NB4 (cell line): ENCODE measurements around the gene C1orf232.

Experiments used
- DNase-seq: peaks from one replicate; pipeline ENCODE4 v3.0.0; 2010; ENCODE audit warnings: low read depth
- H3K4me3 ChIP-seq: one replicate; pipeline ENCODE4 v1.5.1; 2011; ENCODE audit warnings: mild to moderate bottlenecking, low read depth, low read length, moderate library complexity
- MYC ChIP-seq: IDR thresholded peaks from 2 replicates; pipeline ENCODE4 v1.6.1; 2011; ENCODE audit warnings: low read depth, low read length
- POLR2A ChIP-seq: IDR thresholded peaks from 2 replicates; pipeline ENCODE4 v1.6.1; 2011; ENCODE audit warnings: mild to moderate bottlenecking; ENCODE audit not compliant: insufficient read length; ENCODE audit errors: extremely low read depth
- TF ChIP-seq, protein P1 (sequence below): IDR thresholded peaks from 2 replicates; pipeline ENCODE4 v1.6.1; 2011; ENCODE audit warnings: low read depth, low read length
- TF ChIP-seq, protein P2 (sequence below): IDR thresholded peaks from one replicate; pipeline ENCODE4 v1.5.1; 2012; ENCODE audit warnings: low read depth, low read length

The C1orf232 gene

DNA sequence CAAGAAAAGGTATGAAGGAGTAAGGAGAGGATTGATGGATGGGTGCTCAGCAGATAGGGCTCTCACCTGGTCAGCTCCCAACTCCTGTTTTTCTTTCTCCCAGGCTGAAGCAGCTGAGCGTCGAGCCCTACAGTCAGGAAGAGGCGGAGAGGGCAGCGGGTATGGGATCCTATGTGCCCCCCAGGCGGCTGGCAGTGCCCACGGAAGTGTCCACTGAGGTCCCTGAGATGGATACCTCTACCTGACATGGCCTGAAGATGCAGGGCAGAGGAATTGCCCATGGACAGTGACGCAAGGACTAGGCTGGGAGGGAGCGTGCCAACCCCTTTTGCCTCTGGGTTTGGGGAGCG lies 1.7 kb upstream of the C1orf232 start:
- peak overlapping the region; percentile 91 for H3K4me3 ChIP-seq
- TF ChIP-seq, protein P1, sequence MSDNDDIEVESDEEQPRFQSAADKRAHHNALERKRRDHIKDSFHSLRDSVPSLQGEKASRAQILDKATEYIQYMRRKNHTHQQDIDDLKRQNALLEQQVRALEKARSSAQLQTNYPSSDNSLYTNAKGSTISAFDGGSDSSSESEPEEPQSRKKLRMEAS: no peak
- TF ChIP-seq POLR2A (no peak), MYC (no peak)
- TF ChIP-seq, protein P2, sequence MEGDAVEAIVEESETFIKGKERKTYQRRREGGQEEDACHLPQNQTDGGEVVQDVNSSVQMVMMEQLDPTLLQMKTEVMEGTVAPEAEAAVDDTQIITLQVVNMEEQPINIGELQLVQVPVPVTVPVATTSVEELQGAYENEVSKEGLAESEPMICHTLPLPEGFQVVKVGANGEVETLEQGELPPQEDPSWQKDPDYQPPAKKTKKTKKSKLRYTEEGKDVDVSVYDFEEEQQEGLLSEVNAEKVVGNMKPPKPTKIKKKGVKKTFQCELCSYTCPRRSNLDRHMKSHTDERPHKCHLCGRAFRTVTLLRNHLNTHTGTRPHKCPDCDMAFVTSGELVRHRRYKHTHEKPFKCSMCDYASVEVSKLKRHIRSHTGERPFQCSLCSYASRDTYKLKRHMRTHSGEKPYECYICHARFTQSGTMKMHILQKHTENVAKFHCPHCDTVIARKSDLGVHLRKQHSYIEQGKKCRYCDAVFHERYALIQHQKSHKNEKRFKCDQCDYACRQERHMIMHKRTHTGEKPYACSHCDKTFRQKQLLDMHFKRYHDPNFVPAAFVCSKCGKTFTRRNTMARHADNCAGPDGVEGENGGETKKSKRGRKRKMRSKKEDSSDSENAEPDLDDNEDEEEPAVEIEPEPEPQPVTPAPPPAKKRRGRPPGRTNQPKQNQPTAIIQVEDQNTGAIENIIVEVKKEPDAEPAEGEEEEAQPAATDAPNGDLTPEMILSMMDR: no peak
- DNase-seq: no peak

DNA sequence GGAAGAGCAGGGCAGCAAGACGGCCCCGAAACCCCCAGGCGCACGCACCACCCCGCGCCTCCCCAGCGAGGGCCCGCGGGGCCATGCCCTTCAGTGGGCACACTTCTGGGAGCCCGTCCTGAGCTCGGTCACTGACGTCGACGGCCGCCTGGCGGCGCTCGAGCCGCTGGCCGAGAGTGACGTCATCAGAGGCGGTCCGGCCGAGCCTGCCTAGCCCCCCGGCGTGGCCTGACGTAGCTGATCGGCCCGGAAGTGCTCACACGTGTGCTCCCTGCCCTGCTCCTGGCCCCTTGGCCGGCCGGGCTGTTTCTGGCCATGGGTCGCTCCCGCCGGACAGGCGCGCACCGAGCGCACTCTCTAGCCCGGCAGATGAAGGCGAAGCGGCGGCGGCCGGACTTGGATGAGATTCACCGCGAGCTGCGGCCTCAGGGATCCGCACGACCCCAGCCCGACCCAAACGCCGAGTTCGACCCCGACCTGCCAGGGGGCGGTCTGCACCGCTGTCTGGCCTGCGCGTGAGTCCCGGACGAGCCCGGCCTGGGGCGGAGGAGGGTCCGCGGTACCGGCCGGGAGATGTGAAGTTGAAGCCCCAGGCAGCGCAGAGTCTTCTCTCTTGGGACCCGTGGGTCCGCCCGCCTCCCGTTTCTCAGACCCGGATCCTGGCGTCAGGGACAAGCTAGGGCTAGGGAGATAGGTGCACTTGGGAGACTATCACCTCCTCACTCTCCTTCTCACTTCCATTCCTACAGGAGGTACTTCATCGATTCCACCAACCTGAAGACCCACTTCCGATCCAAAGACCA lies 1.1 kb upstream of the C1orf232 start, which contains the start of gene ZNF593:
Gene ZNF593, plus strand, starts transcription at position 240 of the 803 bp plus-strand sequence. Its CDS starts 76 bp downstream, at position 316.
- H3K4me3 ChIP-seq: peak within 1 kb of the TSS; percentile 91
- DNase-seq: peak; percentile 92
- TF ChIP-seq MYC (peak; percentile 97), POLR2A (peak; percentile 76)
- TF ChIP-seq, protein P1: peak; percentile 97
- TF ChIP-seq, protein P2: peak; percentile 76

DNA sequence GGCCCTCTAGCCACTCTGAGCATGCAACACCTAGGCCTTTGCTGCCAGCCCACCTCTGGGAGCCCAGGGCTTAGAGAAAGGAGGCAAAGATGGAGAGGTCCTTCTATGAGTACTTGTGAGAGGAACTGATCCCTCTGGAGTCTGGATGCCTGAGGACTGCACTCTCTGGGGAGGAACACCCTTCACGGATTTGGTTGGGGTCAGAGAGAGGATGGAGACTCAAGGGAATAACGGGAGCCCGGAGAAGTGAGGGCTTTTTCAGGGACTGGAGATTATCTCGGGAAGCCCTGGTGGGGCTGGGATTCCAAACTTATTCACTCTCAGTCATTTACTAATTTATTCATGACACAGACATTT lies 413 bp upstream of the C1orf232 start:
- peak overlapping the region; percentile 91 for H3K4me3 ChIP-seq
- DNase-seq: no peak
- TF ChIP-seq, protein P1: no peak
- TF ChIP-seq MYC: no peak
- TF ChIP-seq POLR2A: no peak
- TF ChIP-seq, protein P2: no peak

DNA sequence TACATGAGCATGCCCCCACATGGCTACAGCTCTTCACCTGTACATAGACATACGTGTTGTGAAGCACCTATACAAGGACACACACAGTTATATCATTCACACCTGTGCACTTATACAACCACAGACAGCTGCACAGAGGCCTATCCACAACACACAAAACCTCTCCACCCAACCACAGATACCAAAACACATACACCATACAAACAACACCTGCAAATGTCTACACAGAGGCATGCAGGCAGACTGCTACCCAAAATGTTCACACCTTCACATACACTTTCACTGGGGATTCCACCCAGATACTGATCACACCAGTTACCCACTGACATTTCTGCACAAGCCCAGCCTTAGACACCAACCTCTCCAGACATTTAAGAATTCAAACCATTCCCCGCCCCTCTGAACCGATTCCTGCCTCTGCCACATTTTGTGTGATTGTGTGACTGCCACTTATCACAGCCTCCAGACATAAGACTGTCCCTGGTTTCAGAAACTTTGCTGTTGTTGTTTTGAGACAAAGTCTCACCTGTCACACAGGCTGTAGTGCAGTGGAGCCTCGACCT lies 2.0 kb downstream of the C1orf232 start:
- H3K4me3 ChIP-seq: no peak overlapping the region
- no peak for DNase-seq
- no peak for TF ChIP-seq POLR2A
- TF ChIP-seq, protein P2: no peak
- TF ChIP-seq, protein P1: no peak
- TF ChIP-seq MYC: no peak

DNA sequence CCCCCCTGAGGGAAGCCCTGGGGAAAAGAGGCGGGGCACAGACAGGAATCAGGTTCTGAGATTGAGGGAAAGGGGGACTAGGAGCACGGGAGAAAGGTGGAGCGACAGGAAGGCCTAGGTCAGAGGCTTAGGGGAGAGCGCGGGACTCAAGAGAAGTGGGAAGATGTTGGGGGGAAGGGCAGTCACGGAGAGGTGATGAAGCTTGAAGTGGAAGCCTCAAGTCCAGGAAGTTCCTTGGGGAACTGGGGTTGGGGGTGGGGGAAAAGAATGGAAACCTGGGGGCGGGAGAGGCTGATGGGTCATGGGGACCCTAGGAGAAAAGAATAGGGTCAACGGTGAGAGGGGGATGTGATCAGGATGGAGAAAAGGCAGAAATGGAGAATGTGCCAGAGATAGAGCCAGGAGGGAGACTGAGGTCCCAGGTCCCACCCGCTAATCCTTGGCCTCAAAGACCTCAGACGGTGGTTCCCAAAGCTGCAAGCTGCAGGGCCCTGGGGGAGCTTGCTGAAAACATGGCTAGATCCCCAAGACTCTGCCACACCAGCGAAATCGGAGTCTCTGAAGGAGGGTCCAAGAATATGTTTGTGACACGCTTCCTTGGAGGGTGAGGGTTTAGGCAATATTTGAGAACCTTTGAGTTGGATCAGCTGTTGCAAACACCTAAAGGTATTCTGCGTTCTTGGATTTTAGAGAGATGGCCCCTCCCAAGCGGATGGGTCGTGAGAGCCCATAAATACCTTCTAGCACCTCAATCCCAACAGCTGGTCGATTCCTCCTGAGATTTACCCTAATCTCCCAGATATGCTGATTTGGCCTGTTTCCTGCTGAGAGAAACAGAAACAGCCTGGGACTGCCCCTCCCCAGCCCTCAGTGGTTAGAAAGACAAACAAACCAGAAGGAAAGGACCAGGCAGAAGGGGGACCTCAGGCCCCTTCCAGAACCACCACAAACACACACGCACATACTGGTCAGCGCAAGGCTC lies 3.6 kb downstream of the C1orf232 start:
- TF ChIP-seq POLR2A (no peak), MYC (no peak)
- TF ChIP-seq, protein P1: no peak
- TF ChIP-seq, protein P2: no peak
- H3K4me3 ChIP-seq: no peak overlapping the region
- DNase-seq: no peak
